ENCODE data around the gene ZSCAN9. TPM values are rescaled to one million over a fixed set of nuclear protein-coding genes. Genes with fewer than 3 reads are reported as not detected.

ZSCAN9 gene
- total and polyA plus RNA-seq, 2 of the 13 experiments (the other 11 are each of a cell fraction or from before 2014, with no cell fraction given): 14.6 to 17.8 TPM

DNA sequence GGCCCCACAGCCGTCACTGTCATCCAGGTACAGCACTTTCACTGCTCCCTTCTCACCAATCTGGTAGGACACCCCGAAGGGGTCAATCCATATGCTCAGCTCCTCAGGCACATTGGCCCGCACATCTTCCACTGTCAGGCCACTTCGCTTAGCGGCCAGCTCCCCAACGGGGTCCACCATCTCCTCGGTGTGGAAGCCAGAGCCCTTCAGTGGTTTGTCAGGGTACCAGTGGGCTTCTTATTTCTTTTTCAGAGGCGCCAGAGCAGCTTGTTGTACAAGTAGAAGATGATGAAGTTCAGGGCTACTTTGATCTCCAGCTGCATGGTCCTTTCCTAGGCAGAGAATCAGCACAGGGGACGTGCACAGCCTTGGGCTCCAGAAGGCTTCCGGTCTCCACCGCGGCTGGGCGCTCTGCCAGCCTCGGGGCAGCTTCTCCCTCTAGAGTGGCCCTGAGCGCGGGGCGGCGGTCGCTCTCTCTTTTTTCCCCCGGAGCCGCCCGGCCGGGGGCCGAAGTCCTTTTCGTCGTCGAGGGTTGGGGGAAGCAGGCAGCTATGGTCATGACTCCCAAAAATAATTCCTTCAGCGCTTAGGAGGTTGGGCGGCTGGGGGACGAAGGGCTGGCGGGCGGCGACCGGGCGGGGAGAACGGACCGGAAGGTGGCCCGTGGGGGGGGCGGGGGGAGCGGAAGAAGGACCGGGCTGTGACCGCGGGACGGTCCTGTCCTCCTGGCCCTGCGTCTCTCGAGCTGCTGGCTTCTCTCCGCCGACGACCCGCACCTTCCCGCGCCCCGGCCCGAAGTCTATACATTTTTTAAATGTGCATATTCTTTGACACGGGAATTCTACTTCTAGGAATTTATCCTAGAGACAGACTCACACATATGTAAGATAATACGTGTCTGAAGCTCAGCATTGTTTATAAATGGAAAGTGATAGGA, 6.5 kb upstream of the ZSCAN9 start (continued):
- TF ChIP-seq SNAI1 (CRISPR knock-in tag; IDR thresholded peaks at IDR 0.05; ENCODE audit: borderline replicate concordance) (no peak), RARG (CRISPR knock-in tag; IDR thresholded peaks at IDR 0.05; ENCODE audit: low read depth) (peak; percentile 85; the same call in 1 of the 2 replicates), THAP11 (CRISPR knock-in tag; IDR thresholded peaks at IDR 0.05) (peak; percentile 72), ZNF326 (CRISPR knock-in tag; IDR thresholded peaks at IDR 0.05; ENCODE audit: borderline replicate concordance) (no peak), ELF3 (CRISPR knock-in tag; IDR thresholded peaks at IDR 0.05) (no peak; the same call in 1 of the 2 replicates), PBX2 (CRISPR knock-in tag; IDR thresholded peaks at IDR 0.05) (no peak), CTCF (CRISPR knock-in tag; IDR thresholded peaks at IDR 0.05) (peak; percentile 49), HNRNPK (IDR thresholded peaks at IDR 0.05; ENCODE audit: low read depth, low read length, poor library complexity, severe bottlenecking) (no peak), RAD51 (IDR thresholded peaks at IDR 0.05; ENCODE audit: borderline replicate concordance) (no peak), SSRP1 (CRISPR knock-in tag; IDR thresholded peaks at IDR 0.05) (no peak; the same call in 1 of the 2 replicates), GMEB2 (CRISPR knock-in tag; IDR thresholded peaks at IDR 0.05; ENCODE audit: low read depth) (no peak), RXRB (CRISPR knock-in tag; IDR thresholded peaks at IDR 0.05; ENCODE audit: borderline replicate concordance) (peak; percentile 9; the same call in 1 of the 2 replicates), CBX2 (IDR thresholded peaks at IDR 0.05; ENCODE audit: low read depth, low read length) (no peak; the same call in 1 of the 2 replicates), CBX2 (CRISPR knock-in tag; IDR thresholded peaks at IDR 0.05; ENCODE audit: low read depth) (no peak), ZZZ3 (CRISPR knock-in tag; IDR thresholded peaks at IDR 0.05; ENCODE audit: borderline replicate concordance) (peak; percentile 40; the same call in 1 of the 2 replicates), PTBP1 (IDR thresholded peaks at IDR 0.05; ENCODE audit: low read depth, low read length, poor library complexity, severe bottlenecking) (peak; percentile 87), SATB2 (CRISPR knock-in tag; IDR thresholded peaks at IDR 0.05) (peak; percentile 78; the same call in 1 of the 2 replicates), WIZ (CRISPR knock-in tag; IDR thresholded peaks at IDR 0.05) (no peak), ZMYM2 (CRISPR knock-in tag; IDR thresholded peaks at IDR 0.05) (no peak), ZNF232 (CRISPR knock-in tag; IDR thresholded peaks at IDR 0.05; ENCODE audit: borderline replicate concordance) (peak; percentile 56; the same call in 1 of the 2 replicates), SUZ12 (IDR thresholded peaks at IDR 0.05; ENCODE audit: low read depth, low read length) (no peak), ZNF446 (CRISPR knock-in tag; IDR thresholded peaks at IDR 0.05) (peak; percentile 72), GFI1 (CRISPR knock-in tag; IDR thresholded peaks at IDR 0.05; ENCODE audit: borderline replicate concordance) (no peak), RORA (CRISPR knock-in tag; IDR thresholded peaks at IDR 0.05) (no peak), MTA1 (CRISPR knock-in tag; IDR thresholded peaks at IDR 0.05; ENCODE audit: borderline replicate concordance) (peak; percentile 41; the same call in 1 of the 2 replicates)
- TF ChIP-seq, protein P1, sequence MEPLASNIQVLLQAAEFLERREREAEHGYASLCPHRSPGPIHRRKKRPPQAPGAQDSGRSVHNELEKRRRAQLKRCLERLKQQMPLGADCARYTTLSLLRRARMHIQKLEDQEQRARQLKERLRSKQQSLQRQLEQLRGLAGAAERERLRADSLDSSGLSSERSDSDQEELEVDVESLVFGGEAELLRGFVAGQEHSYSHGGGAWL (CRISPR knock-in tag; IDR thresholded peaks at IDR 0.05): peak; percentile 93
